ENCODE data around the gene OPTC.

- TF ChIP-seq CTCF (conservative IDR thresholded peaks at IDR 0.05; ENCODE audit: low read length) (no peak), EZH2phosphoT487 (IDR thresholded peaks at IDR 0.05; ENCODE audit: borderline replicate concordance) (no peak)
These were observed 40.1 kb downstream of the OPTC start for GRCh38 chr1:203534012-203534411.
